GM18511 (cell line): Measurements from ENCODE around the gene PXYLP1.

Source experiments
- ATAC-seq: cut with Tn5 transposase; IDR thresholded peaks from one replicate; pipeline ENCODE4 v1.9.1; 2021; ENCODE audit warnings: mild to moderate bottlenecking, moderate library complexity; ENCODE audit not compliant: unreplicated experiment

Gene PXYLP1

GRCh38 chr3:141248064-141248463, 16.4 kb downstream of the PXYLP1 start:
- ATAC-seq: no peak

- no peak for ATAC-seq
Observed at GRCh38 chr3:141249041-141249440, 17.4 kb downstream of the PXYLP1 start.

DNA sequence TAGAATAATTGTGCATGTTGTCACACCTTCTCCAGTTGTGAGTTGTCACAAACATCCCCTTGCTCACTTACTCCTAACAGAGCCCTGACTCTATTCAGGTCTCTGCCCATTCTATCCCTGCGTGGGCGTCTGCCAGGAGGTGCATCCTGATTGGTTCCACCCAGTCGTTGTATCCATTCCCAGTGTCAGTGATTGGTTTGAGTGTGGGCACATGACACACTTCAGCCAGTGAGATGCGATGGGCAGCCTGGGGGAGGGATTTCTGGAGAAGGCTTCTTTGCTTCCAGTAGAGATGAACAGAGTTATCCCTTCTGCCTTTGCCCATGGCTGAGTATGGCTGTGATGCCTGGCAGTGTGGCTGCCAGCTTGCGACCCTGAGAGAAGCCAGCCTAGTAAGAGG, 18.7 kb downstream of the PXYLP1 start:
- no peak for ATAC-seq

- ATAC-seq: no peak
Observed at GRCh38 chr3:141250828-141251227, 19.2 kb downstream of the PXYLP1 start.

- ATAC-seq: no peak
Observed at GRCh38 chr3:141253326-141253725, 21.7 kb downstream of the PXYLP1 start.

DNA sequence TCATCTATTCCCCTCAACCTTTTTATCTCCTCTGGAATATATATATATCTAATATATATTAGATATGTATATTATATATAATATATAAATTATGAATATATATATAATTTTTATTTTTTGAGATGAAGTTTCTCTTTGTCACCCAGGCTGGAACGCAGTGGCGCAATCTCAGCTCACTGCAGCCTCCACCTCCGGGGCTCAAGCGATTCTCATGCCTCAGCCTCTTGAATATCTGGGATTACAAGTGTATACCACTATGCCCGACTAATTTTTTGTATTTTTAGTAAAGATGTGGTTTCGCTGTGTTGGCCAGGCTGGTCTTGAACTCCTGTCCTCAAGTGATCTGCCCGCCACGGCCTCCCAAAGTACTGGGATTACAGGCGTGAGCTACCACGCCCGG, 22.2 kb downstream of the PXYLP1 start:
- no peak for ATAC-seq

DNA sequence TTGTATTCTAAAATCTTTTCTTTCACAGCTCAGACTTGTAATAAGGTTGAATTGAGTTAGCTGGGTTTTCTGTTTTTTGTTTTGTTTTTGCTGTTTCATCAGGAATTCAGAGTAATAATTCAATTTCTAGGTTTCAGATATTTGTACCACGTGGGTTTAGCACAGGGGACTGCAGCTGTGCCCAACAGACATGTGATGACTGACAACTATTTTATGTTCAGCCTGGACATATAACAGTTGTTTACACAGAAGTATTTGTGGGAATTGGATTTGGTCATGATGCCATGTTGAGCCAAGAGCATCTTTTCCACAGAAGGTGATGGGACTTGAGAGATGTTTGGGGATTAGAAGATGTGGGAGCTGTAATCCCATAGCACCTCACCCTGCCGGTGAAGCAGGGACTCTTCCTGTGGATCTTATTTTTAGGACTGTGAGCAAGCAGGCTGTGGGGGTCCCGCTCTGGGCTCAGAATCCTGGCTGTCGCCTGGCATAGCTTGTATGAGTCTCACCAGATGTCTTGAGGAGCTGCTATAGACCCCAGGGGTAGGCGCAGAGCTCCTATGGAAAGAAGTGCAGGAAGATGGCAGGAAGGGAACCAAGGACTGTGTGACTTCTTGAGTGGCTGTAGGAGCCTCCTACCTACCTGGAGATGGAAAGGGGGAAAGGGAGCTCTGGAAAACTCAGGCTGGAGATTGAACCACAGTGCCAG, 23.7 kb downstream of the PXYLP1 start:
- no peak for ATAC-seq

DNA sequence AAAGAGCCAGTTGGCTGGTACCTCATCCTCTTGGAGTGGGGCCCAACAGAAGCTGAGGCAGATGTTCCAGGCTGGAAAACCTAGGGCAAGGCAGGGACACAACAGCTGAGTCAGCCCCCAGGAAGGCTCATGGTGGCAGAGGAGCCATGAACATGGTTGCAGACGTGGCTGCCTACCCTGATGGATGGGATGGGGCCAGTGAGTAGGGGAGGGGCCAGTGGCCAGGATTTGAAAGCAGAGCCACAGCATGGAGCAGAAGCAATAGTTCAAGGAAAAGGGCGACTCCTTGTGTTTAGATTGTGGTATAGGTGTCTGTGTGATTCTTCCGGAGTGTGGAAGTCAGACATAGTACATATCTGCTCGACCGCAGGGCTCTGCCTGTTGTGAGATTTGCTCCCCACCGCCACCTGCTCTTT, 24.2 kb downstream of the PXYLP1 start:
- no peak for ATAC-seq

DNA sequence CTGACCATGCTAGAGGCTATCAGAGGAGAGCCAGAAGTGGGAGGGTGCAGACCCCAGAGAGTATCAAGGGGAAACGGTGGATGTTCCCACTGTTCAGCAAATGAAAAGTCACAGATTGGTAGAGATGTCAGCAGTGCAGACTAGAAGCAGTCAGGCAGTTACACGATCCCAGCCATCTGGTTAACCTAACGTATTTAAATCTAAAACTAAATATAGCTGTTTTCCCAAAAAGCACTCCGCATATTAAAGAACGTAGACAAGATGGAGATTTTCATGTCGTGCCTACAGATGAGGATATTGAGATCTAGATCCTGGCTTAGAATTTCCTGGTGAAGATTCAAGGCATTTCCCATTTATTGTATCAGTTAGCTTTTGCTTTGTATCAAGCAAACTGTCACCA, 25.2 kb downstream of the PXYLP1 start:
- no peak for ATAC-seq

DNA sequence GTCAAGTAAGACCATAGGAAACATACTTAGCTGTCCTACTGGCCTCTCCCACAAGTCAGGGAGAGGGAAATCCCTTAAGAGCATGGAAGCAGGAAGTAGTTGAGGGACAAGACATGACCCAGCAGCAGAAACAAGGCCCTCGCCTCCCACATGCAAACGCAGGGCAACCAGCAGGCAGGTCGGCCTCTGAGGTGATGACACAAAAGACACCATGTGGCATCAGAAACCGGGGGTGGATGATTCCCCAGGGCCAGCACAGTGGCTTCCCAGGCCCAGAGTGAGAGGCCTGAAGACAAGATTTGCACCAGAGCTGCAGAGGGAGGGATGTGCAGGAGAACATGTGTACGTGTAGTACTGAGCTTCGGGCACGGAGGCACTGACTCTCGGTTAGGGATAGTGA, 26.3 kb downstream of the PXYLP1 start:
- ATAC-seq: no peak

DNA sequence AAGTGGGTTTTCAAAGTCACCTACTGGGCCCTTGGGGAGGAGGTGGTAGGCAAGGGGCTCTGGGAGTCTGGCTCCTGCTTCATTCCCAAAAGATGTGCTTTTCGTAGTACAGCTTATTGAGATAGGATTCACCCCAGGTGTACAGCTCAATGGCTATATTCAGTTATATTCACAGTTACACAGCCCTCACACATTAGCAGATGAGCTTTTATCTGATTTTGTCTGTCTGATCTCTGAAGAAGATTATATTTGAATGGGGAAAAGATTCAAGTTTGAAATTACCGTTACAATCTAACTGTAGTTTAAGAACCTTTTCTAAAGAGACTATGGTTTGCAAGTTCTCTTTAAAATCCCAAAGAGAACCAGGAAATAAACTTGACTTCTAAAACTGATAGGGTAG, 27.3 kb downstream of the PXYLP1 start:
- ATAC-seq: no peak

DNA sequence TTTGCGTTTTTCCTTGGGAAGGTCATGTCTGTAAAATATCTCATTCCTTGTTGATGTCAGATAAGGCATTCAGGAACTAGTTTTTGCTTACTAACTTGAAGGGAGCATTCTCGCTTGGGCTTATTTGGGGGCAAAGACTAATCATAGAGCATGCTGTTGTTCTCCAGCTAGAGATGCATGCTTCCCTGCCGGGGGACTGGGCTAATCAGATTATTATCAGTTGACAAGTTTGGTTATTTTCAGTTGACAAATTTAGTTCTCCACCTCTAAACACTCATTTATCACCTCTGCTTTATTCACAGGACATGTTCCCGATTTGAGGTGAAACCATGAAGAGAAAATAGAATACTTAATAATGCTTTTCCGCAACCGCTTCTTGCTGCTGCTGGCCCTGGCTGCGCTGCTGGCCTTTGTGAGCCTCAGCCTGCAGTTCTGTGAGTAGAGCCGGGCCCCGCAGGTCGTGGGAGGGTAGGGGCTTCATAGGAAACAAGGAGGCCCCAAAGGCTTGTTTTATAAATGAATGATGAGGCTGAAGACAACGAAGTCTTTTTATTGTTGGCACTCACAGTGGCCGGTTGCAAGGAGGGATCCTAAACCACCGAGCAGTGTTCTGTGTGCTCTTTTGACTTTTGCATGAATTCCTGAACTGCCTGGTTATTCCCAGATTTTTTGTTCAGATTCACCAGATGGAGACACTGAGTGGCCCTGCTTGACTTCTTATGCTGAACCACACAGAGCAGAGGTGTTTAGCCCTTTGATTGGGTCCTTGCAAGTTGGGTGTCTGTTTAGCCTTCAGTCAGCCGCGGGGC, 28.4 kb downstream of the PXYLP1 start:
- ATAC-seq: no peak

GRCh38 chr3:141260630-141260927, 29.0 kb downstream of the PXYLP1 start:
- no peak for ATAC-seq

- ATAC-seq: no peak
Observed at GRCh38 chr3:141261472-141262307, 30.1 kb downstream of the PXYLP1 start.

DNA sequence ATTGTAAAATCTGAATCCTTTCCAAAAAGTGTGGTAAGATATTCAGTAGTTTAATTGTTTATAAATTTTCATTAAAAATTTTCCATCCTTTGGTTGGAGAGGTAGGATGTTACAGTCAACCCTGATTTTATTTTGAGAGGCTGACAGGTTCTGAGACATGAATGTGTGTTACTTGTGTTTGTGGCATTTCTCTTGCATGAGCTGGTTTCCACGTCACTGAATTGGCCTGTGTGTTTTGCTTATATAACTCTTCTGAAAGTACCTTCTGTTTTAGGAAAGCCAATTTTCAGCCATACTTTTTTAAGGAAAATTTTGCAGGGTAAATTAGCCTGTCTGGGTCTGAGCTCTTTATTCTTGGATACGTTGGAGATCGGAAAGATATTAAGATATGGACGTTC, 30.7 kb downstream of the PXYLP1 start:
- ATAC-seq: no peak

DNA sequence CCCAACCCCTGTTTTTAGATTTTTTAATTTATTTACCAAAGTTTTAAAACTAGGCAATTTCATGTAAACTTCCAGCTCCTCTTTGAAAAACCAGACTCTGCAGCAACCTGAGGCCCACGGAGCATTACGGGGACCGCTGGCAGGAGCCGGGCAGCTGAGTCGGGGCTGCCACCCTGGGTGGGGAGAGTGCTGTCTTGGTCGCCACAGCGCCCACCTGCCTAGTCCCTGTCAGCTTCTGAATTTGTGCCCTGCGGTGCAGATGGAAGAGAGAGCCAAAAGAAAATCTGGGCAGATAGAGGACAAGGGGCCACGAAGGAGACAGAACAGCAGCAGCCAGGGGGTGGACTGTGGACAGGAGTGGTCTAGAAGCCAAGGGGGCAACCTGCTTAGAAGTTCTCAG, 34.6 kb downstream of the PXYLP1 start:
- ATAC-seq: no peak

- ATAC-seq: peak; percentile 88
Observed at GRCh38 chr3:141266797-141267555, 35.4 kb downstream of the PXYLP1 start.

DNA sequence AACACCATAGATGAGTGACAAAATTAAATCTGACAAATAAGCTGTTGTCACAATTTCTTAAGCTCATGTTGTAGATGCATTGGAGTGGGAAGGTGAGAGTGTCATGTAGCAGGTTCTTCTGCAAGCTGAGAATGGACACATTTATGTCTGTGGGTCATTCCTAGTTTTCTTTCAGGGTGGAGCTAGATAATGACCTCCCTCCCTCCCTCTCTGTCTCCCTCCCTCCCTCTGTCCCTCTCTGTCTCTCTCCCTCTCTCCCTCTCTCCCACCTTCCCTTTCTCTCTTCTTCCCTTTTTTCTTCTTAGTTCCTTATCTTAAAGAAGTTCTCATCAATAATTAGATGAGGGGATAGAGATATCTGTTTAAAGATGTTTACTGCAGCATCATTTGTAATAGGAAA, 36.0 kb downstream of the PXYLP1 start:
- no peak for ATAC-seq

GRCh38 chr3:141268306-141268705, 36.7 kb downstream of the PXYLP1 start:
- ATAC-seq: no peak

DNA sequence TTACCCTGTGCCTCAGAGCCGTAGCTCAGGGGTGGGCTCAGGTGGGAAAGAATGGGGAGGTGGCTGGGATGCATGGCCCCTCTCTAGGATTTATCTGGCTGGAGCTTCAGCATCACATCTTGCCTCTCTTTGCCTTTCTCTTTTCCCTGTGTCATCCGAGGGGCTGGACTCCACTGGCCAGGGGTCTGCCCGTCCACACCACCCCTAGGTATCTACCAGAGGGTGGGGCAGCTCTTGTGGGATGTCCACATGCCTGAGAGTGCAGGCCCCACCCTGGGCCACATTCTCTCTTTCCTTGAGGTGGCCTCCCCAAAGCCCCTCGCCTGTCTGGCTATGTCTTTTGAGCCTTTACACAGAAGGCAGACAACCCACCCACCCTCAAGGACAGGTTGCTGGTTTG, 37.2 kb downstream of the PXYLP1 start:
- ATAC-seq: no peak

DNA sequence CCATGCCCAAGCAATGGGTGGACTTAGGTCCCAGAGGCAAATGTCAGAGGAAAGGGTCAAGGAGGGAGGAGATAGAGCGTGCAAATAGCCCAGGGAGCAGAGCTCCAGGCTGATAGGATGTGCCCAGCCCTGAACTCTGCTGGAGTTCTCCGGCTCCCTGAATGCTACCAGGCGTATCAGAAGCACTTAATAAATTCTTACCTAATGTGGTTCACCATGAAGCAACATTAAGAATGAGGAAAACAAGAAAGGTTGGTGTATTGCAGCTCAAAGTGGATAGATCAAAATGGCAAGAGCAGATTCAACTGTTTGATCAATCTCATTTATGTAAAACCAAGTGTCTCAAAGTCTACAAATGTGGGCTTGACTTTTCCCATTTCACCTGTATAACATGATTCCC, 38.3 kb downstream of the PXYLP1 start:
- ATAC-seq: no peak
